Caco-2 (cell line): ENCODE results near the gene KSR2. TPM values are rescaled to one million over a fixed set of nuclear protein-coding genes. Genes with fewer than 3 reads are reported as not detected.

Experiments
- BruUV-seq: library from RNA; stranded (reverse); fragments of 400-500 nt; replicated peaks from 2 replicates; lab custom pipeline; 2021; lab: Mats Ljungman, UMichigan
- CTCF ChIA-PET: fragments of 300-600 bp; sonication (Branson Sonifier 250); formaldehyde crosslinking; loops from one replicate; lab custom pipeline; 2022; ENCODE audit warnings: antibody characterized with exemption; lab: Charles Lee
- POLR2A ChIA-PET: fragments of 300-600 bp; sonication (Branson Sonifier 250); formaldehyde crosslinking; loops from one replicate; lab custom pipeline; 2022; ENCODE audit warnings: antibody characterized with exemption; lab: Charles Lee
- DNase-seq, 2 experiments: peaks; one replicate each; pipeline versions ENCODE4 v3.0.0 to v3.0.0-alpha.2; 2020 to 2022
- H3K27me3 ChIP-seq: replicated peaks from 2 replicates; pipeline ENCODE4 v1.6.0; 2011; ENCODE audit warnings: low read length; ENCODE audit not compliant: control insufficient read depth, insufficient read depth
- H3K36me3 ChIP-seq: 2 replicates; pipeline ENCODE4 v1.5.1; 2011; ENCODE audit warnings: low read length; ENCODE audit not compliant: control insufficient read depth, insufficient read depth
- H3K4me1 ChIP-seq: fragments of 250-450 bp; sonication (Bioruptor Pico); 2 replicates; pipeline ENCODE4 v1.5.1; 2020; ENCODE audit warnings: mild to moderate bottlenecking
- H3K4me3 ChIP-seq: 2 replicates; pipeline ENCODE4 v1.5.1; 2011; ENCODE audit warnings: low read depth, mild to moderate bottlenecking, control low read depth, low read length
- H3K9me3 ChIP-seq: fragments of 250-450 bp; sonication (Bioruptor Pico); 2 replicates; pipeline ENCODE4 v1.5.1; 2020; ENCODE audit warnings: mild to moderate bottlenecking, moderate library complexity
- H3K27ac Mint-ChIP-seq: one replicate; pipeline ENCODE4 v1.8.0; 2022; ENCODE audit warnings: mixed read lengths; ENCODE audit not compliant: unreplicated experiment
- H3K27me3 Mint-ChIP-seq: one replicate; pipeline ENCODE4 v1.8.0; 2022; ENCODE audit warnings: mixed read lengths; ENCODE audit not compliant: insufficient read depth, unreplicated experiment
- H3K36me3 Mint-ChIP-seq: one replicate; pipeline ENCODE4 v1.8.0; 2022; ENCODE audit warnings: mild to moderate bottlenecking, mixed read lengths; ENCODE audit not compliant: insufficient read depth, unreplicated experiment
- H3K4me1 Mint-ChIP-seq: one replicate; pipeline ENCODE4 v1.8.0; 2022; ENCODE audit warnings: low read depth, mixed read lengths; ENCODE audit not compliant: unreplicated experiment
- H3K4me3 Mint-ChIP-seq: one replicate; pipeline ENCODE4 v1.8.0; 2022; ENCODE audit warnings: mild to moderate bottlenecking, moderate library complexity, mixed read lengths; ENCODE audit not compliant: unreplicated experiment
- H3K9me3 Mint-ChIP-seq: one replicate; pipeline ENCODE4 v1.8.0; 2022; ENCODE audit warnings: mixed read lengths; ENCODE audit not compliant: unreplicated experiment
- intact Hi-C: fragments of 100-400 bp; cut with micrococcal nuclease; formaldehyde crosslinking; loops from one replicate; pipeline ENCODE4 v1.10.0; 2022; ENCODE audit not compliant: unreplicated experiment
- total RNA-seq: library from RNA; stranded (reverse); gene quantifications from 2 replicates; pipeline ENCODE4 v1.2.3, GENCODE V29; 2022
- TF ChIP-seq, protein P1 (sequence below), 2 experiments: fragments of 200-600 bp in 1 of 2; IDR thresholded peaks; 1 replicate in 1 of 2; 2 replicates in 1 of 2; pipeline versions ENCODE4 v1.5.1 to v1.8.0; 2011 to 2022; ENCODE audit warnings: antibody characterized with exemption in 1 of 2, control low read depth in 1 of 2, inconsistent platforms in 1 of 2, low read depth in 1 of 2, low read length in 1 of 2, mild to moderate bottlenecking in 1 of 2, moderate library complexity in 1 of 2; ENCODE audit not compliant: insufficient read depth in 1 of 2, severe bottlenecking in 1 of 2, unreplicated experiment in 1 of 2

Gene KSR2
- total RNA-seq, 1 experiment from 2014 or later: 0.66 TPM

DNA sequence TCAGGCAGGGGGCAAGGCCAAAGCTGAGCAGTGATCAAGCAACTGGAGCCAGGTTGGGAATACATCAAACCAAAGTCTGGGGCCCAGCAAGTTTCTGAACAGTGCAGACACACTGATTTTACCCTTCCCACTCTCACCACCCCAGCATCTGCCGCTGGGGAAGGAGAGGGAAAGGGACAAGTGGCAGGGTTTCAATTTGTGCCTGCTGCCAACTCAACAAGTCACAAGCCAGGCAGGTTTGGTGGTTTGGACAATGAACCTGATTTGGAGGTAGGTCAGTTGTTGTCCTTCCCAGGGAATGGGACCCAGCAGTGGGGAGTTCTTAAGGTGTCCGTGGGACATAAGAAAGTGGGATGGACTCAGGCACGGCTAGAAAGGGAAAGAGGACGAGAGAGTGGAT, 455.4 kb downstream of the KSR2 start:
- H3K27ac Mint-ChIP-seq: no peak overlapping the region
- BruUV-seq: no TSS peak
- no peaks in the 10 kb centered on the region for H3K4me1 Mint-ChIP-seq
- Histone ChIP-seq H3K9me3 (no peaks in the 10 kb centered on the region), H3K4me3 (no peak overlapping the region), H3K36me3 (no peaks in the 10 kb centered on the region), H3K27me3 (no peaks in the 10 kb centered on the region), H3K4me1 (no peaks in the 10 kb centered on the region)
- ChIA-PET CTCF (no interaction called here), POLR2A (interaction anchor here (0.7 kb wide), 1 partner anchor 119 kb away, joined by 3 read pairs; no protein-coding TSS in a partner anchor)
- H3K36me3 Mint-ChIP-seq: no peaks in the 10 kb centered on the region
- no peaks in the 10 kb centered on the region for H3K9me3 Mint-ChIP-seq
- DNase-seq: no peak
- TF ChIP-seq, protein P1, sequence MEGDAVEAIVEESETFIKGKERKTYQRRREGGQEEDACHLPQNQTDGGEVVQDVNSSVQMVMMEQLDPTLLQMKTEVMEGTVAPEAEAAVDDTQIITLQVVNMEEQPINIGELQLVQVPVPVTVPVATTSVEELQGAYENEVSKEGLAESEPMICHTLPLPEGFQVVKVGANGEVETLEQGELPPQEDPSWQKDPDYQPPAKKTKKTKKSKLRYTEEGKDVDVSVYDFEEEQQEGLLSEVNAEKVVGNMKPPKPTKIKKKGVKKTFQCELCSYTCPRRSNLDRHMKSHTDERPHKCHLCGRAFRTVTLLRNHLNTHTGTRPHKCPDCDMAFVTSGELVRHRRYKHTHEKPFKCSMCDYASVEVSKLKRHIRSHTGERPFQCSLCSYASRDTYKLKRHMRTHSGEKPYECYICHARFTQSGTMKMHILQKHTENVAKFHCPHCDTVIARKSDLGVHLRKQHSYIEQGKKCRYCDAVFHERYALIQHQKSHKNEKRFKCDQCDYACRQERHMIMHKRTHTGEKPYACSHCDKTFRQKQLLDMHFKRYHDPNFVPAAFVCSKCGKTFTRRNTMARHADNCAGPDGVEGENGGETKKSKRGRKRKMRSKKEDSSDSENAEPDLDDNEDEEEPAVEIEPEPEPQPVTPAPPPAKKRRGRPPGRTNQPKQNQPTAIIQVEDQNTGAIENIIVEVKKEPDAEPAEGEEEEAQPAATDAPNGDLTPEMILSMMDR (IDR thresholded peaks at IDR 0.05; ENCODE audit: insufficient read depth in 1 of 2, low read depth in 1 of 2, low read length in 1 of 2, severe bottlenecking in 1 of 2, unreplicated experiment in 1 of 2): no peak
- peaks cover 26% of the 10 kb centered on the region for H3K27me3 Mint-ChIP-seq
- H3K4me3 Mint-ChIP-seq: no peak overlapping the region
- intact Hi-C loops: no loop called here

DNA sequence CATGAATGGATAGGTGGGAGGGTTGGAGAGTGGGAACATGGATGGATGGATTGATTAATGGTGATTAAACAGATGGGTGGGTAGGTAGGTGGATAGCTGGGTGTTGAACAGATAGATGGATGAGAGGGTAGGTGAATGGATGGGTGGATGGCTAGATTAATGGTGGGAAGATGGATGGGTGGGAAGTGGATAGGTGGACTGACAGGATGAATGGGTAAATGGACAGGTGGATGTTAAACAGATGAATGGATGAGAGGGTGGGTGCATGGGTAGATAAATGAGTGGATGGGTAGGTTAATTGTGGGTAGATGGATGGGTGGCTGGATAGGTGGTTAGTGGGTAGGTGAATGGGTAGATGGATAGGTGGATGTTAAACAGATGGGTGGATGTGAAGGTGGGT, 460.3 kb downstream of the KSR2 start:
- no peak overlapping the region for H3K27ac Mint-ChIP-seq
- BruUV-seq: no TSS peak
- H3K4me1 Mint-ChIP-seq: peaks cover 6% of the 10 kb centered on the region
- peaks cover 23% of the 10 kb centered on the region for H3K27me3 Mint-ChIP-seq
- TF ChIP-seq, protein P1 (IDR thresholded peaks at IDR 0.05; ENCODE audit: insufficient read depth in 1 of 2, low read depth in 1 of 2, low read length in 1 of 2, severe bottlenecking in 1 of 2, unreplicated experiment in 1 of 2): no peak
- H3K4me1 ChIP-seq: peaks cover 10% of the 10 kb centered on the region; the same call in 1 of the 2 replicates
- no peak for DNase-seq
- H3K36me3 Mint-ChIP-seq: no peaks in the 10 kb centered on the region
- POLR2A ChIA-PET: no interaction called here
- no peaks in the 10 kb centered on the region for H3K9me3 Mint-ChIP-seq
- no peak overlapping the region for H3K4me3 ChIP-seq
- intact Hi-C loops: no loop called here
- no peaks in the 10 kb centered on the region for H3K27me3 ChIP-seq
- no peaks in the 10 kb centered on the region for H3K9me3 ChIP-seq
- CTCF ChIA-PET: no interaction called here
- no peaks in the 10 kb centered on the region for H3K36me3 ChIP-seq
- H3K4me3 Mint-ChIP-seq: no peak overlapping the region

GRCh38 chr12:117507548-117507947, 461.2 kb downstream of the KSR2 start:
- H3K9me3 ChIP-seq: no peaks in the 10 kb centered on the region
- H3K27ac Mint-ChIP-seq: no peak overlapping the region
- H3K36me3 ChIP-seq: no peaks in the 10 kb centered on the region
- CTCF ChIA-PET: no interaction called here
- TF ChIP-seq, protein P1 (IDR thresholded peaks at IDR 0.05; ENCODE audit: insufficient read depth in 1 of 2, low read depth in 1 of 2, low read length in 1 of 2, severe bottlenecking in 1 of 2, unreplicated experiment in 1 of 2): no peak
- H3K4me3 ChIP-seq: no peak overlapping the region
- H3K27me3 Mint-ChIP-seq: peaks cover 21% of the 10 kb centered on the region
- H3K4me1 ChIP-seq: peaks cover 10% of the 10 kb centered on the region; the same call in 1 of the 2 replicates
- intact Hi-C loops: no loop called here
- POLR2A ChIA-PET: no interaction called here
- H3K27me3 ChIP-seq: no peaks in the 10 kb centered on the region
- BruUV-seq: no TSS peak
- H3K4me3 Mint-ChIP-seq: no peak overlapping the region
- peak in 1 of 2 experiments; percentile 22 for DNase-seq
- no peaks in the 10 kb centered on the region for H3K9me3 Mint-ChIP-seq
- H3K36me3 Mint-ChIP-seq: no peaks in the 10 kb centered on the region
- peaks cover 6% of the 10 kb centered on the region for H3K4me1 Mint-ChIP-seq
